GM13977 (cell line): Measurements from ENCODE around the gene ANKRD44.

ENCODE experiments used
- DNase-seq: peaks from one replicate; pipeline ENCODE4 v3.0.0; 2012; ENCODE audit warnings: low spot score
- in situ Hi-C: fragments of 300-500 bp; cut with MboI; formaldehyde crosslinking; loops from one replicate; pipeline ENCODE4 v1.12.0; 2022; ENCODE audit warnings: low sequenced_read_pairs, low pct_unique_long_range_greater_than_20kb, mixed read lengths, inconsistent platforms; ENCODE audit not compliant: unreplicated experiment
- TF ChIP-seq, protein P1 (sequence below): IDR thresholded peaks from 2 replicates; pipeline ENCODE4 v1.5.1; 2012; ENCODE audit warnings: mild to moderate bottlenecking, control low read depth; ENCODE audit not compliant: insufficient read depth; ENCODE audit errors: extremely low read depth, missing control alignments

The ANKRD44 gene

DNA sequence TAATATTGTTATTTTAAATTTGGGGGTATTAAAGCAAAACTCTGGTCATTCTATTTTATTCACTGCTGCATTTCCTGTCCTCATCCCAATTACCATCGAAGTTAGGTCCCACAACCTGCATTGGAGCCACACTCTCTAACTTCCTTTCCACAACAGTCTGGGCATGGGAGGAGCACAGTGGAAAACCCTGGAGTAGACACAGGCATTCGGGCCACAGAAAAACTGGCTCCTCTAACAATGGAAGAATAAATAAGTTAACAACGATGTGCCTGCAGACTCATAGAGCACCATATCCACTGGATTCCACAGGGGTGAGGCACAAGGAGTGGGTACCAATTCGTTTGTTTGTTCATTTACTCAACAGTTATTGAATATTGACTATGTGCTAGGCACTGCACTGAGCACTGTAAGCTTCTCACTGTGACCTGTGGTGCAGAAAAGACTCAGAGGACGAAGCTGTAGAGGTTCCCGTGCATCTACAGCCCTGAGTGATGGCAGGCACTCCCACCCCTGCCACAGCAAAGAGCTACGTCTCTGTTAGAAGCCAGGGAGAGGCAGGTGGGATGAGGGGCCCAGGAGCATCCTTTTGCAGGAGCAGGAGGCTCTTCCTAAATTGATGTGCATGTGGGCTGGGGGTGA, 229.9 kb downstream of the ANKRD44 start:
- no peak for DNase-seq
- in situ Hi-C loops: no loop called here
- TF ChIP-seq, protein P1, sequence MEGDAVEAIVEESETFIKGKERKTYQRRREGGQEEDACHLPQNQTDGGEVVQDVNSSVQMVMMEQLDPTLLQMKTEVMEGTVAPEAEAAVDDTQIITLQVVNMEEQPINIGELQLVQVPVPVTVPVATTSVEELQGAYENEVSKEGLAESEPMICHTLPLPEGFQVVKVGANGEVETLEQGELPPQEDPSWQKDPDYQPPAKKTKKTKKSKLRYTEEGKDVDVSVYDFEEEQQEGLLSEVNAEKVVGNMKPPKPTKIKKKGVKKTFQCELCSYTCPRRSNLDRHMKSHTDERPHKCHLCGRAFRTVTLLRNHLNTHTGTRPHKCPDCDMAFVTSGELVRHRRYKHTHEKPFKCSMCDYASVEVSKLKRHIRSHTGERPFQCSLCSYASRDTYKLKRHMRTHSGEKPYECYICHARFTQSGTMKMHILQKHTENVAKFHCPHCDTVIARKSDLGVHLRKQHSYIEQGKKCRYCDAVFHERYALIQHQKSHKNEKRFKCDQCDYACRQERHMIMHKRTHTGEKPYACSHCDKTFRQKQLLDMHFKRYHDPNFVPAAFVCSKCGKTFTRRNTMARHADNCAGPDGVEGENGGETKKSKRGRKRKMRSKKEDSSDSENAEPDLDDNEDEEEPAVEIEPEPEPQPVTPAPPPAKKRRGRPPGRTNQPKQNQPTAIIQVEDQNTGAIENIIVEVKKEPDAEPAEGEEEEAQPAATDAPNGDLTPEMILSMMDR: no peak

DNA sequence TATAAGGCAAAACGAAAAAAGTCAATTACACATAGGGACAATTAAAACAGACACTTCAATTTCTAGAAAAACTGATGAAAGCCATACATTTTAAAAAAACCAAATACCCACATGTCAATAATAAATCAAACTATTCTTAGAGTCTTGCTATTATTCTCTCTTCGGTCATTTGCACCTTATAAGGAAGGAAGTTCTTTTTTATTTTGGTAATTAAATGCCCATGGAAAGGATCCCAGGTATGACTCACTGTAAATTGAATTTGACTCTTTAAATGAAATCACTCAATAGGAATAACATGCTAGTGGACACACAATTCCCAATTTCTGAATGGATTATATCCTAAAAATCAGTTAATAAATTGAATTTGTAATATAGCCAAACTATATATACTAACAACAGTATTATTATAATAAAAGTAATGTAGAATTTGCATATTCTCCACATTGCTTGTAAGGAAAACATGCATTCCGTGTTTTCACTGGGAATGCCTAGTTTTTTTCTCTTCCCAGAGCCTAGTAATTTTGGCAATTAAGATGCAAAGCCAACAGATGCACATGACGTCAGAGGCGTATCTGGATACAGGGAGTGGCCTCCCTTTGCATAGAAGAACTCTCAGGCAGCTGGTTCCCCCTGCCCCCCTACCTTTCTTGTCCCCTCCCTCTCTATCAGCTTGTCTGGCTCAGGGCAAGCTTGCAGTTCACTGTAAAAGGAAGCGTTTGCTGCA, 230.6 kb downstream of the ANKRD44 start:
- TF ChIP-seq, protein P1: no peak

GRCh38 chr2:197079414-197079813, 231.2 kb downstream of the ANKRD44 start:
- DNase-seq: no peak
- in situ Hi-C loops: no loop called here
- TF ChIP-seq, protein P1: no peak

More for the DNA sequence above, 230.6 kb downstream of the ANKRD44 start:
- DNase-seq: no peak
- in situ Hi-C loops: no loop called here

DNA sequence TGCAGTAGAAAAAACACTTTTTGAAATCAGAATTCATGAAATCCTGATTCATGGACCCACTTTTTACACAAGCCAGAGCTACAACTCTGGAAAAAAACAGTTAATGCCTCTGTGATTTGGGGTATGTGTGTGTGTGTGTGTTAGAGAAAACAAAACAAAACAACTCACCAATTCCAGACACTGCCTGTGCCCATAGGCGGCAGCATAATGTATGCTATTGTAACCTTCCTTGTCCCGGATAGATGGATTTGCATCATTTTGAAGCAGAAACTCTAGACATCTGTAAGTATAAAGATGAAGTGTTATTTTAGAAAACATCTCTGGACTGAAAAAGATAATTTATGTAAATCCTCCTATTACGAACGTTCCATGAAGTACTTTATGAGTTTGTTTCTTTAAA, 232.0 kb downstream of the ANKRD44 start:
- DNase-seq: no peak
- TF ChIP-seq, protein P1: no peak
- in situ Hi-C loops: no loop called here

DNA sequence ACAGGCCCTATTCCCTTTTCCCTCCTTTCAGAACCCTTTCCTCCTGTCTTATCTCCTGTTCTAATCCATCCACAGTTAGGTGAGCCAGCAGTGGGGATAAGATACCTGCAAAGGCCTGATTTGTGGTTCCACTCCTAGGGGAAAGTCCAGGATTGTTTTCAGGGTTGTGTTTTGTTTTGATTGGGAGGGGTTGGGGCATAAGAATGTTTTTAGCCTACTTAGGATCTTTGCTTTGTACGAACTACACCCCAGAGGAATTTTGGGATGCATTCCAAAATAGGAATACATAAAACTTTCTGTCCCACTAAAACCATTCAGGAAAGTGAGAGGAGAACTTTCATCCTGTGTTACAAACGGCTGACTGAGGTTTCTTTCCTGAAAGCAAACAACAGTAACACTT, 233.2 kb downstream of the ANKRD44 start:
- in situ Hi-C loops: no loop called here
- TF ChIP-seq, protein P1: no peak
- DNase-seq: no peak

DNA sequence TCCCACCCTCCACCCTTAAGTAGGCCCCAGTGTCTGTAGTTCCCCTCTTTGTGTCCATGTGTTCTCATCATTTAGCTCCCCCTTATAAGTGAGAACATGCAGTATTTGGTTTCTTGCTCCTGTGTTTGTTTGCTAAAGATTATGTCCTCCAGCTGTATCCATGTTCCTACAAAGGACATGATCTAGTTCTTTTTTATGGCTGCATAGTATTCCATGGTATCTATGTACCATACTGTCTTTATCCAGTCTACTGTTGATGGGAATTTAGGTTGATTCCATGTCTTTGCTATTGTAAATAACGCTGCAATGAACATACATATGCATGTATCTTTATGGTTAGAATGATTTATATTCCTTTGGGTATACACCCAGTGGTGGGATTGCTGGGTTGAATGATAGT, 233.9 kb downstream of the ANKRD44 start:
- in situ Hi-C loops: no loop called here
- TF ChIP-seq, protein P1: no peak
- DNase-seq: no peak
